Stimulated activated CD8-positive, alpha-beta memory T cell treated with anti-CD3 and anti-CD28 coated beads, Interleukin-15, amount 100 ng/mL, for 48 hours (primary cell): Measurements from ENCODE around the gene UQCR10.

Experiments
- DNase-seq, 2 donors: peaks; one replicate each; pipeline ENCODE4 v3.0.0-alpha.2; 2020; ENCODE audit warnings: low read depth in 2 of 2

Gene UQCR10

DNA sequence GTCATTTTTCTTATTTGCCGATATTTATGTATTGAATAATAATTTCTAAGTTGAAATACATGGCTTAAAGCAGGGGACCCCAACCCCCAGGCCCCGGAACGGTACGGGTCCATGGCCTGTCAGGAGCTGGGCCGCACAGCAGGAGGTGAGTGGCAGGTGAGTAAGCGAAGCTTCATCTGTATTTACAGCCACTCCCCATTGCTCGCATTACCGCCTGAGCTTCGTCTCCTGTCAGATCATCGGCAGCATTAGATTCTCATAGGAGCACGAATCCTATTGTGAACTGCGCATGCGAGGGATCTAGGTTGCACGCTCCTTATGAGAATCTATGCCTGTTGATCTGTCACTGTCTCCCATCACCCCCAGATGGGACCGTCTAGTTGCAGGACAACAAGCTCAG, 4.9 kb upstream of the UQCR10 start:
- DNase-seq = no peak

DNA sequence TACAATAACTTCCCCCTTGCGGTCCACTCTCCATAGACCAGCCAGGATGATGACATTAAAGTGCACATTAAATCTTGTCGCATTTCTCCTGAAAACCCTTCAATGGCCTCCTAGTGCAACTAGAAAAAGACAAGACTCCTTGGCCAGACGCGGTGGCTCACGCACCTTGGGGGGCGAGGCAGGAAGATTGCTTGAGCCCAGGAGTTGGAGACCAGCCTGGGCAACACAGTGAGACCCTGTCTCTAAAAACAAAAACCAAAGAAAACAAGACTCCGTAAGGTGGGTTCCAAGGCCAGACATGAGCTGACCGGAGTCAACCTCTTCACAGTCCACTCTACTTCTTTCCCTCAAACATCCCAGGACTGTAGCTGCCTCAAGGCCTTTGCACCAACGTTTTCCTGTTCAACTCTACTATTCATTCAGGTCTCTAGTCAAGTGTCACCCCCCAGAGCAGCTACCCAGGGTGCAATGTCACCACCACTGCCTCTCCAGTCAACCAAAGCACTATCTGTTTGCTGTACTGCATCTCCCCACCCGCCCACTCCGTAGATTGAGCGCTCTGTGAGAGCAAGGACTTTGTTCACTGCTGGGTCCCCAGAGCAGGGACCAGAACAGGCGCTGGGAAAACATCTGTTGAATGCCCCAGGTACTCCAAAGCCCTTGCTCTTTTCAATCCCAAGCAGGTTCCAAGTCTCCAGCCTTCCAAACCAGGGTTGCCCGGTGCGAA, 1.1 kb upstream of the UQCR10 start:
- peak in 1 of 2 donors; percentile 4 for DNase-seq

DNA sequence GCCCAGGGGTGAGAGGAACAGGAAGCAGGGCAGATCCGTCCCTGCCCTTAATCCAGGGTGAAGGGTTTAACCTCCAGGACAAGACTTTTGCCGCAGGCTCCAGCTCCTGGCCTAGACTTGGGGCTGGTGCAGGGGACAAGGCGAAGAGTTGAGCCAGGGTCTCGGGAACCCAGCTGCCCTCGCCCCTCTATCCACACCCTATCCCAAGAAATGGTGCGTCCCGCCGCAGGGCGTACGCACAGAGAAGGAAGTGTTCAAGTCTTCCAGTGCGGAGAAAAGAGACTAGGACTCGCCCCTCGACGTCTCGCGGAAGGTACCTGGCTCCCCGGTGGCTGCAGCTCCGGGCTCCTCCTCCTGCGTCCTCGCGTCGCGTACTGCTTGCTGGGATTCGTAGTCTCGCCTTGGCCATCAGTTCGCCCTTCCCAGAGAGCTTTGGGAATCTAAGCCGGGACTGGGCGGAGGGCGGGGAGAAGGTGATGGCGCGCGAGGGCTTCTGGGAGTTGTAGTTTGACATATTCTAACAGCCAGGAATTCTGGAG, 468 bp upstream of the UQCR10 start, which contains the start of gene ZMAT5:
Gene ZMAT5, minus strand, starts transcription at position 376 of the 539 bp plus-strand sequence. CDS start 18,463 bp downstream, outside the sequence.
- DNase-seq = peak; percentile 86 to 89

DNA sequence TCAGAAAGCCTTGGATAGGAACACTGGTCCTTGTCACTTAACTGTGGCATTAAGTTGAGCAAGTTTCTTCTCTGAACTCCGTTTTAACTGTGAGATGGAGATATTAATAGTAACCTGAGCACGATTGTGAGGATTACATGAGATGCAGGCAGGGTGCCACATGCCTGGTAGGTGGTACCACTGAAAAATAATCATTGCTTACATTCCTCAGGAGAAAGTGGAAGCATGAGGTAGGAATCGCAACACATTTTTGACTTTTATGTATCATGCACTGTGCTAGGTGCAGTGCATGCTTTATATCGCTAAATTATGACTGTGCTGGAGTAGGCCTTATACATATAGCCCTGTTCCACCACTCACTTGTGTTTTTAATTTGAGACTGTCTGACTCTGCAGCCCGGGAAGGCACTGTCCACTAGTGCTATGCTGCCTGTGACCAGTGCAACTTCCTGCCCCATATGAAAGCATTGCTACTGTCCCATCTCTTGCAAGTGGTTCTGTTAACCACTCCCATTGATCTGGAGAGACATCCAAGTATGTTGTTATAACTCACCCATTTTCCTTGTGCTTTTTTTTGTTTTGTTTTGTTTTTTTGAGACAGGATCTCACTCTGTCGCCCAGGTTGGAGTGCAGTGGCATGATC, 1.0 kb downstream of the UQCR10 start:
- DNase-seq = no peak

DNA sequence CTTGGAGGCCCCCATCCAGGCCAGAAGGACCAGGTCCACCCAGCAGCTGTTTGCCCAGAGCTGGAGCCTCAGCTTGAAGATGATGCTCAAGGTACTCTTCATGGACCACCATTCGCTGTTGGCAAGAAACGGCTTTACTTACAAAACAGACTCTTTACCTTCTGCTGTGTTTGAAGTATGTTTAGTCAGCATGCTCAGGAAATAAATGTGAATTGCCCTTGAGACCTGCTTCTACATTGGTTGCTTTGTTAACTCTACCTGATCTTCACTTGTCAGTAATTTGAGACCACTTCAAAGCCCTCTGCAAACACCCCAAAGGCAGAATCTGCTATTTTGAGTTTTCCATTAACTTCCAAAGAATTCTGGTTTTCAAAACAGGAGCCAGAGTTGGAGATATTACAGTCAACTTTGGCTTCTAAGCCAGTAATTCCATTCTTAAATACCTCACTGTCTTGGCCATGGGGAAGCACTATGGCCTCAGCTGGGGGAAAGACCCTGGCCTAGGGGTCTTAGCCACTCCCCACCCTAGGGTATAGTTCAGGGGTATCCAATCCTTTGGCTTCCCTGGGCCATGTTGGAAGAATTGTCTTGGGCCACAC, 2.7 kb downstream of the UQCR10 start:
- DNase-seq = no peak

DNA sequence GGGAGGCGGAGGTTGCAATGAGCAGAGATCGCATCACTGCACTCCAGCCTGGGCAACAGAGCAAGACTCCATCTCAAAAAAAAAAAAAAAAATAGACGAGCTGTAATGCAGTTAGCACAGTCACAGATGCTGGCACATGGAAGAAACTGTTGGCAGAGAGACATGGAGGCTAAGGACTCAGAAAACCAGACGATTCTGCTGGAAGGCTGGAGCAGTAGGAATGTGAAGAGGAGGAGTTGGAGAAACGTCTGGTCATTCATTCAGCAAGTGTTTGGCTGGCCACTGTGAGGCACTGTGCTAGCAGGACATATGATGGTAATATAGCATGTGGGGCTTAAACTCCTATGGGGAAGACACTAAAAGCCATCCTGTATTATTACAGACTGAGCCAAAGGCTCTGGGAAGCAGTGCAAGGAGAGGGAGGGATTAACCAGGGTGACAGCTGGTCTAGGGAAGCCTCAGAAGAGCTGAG, 5.0 kb downstream of the UQCR10 start:
- no peak for DNase-seq

DNA sequence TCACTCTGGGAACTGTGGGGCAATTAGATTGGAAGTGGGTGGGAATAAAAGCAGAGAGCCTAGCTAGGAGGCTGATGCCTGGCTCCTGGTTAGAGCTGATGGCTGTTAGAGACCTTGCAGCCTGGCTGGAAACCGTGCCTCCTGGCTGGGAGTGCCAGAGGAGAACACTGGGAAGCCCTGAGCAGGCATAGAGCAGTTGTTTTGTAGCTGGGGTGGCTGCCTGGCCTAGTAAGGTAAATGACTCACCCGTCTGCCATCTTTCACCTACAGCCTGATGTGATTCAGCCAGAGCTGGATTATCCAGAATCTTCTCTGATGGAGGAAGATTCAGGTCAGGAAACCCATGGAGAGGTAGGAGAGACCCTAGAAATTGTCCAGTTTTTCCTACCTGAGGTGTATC, 6.1 kb downstream of the UQCR10 start:
- DNase-seq = no peak

DNA sequence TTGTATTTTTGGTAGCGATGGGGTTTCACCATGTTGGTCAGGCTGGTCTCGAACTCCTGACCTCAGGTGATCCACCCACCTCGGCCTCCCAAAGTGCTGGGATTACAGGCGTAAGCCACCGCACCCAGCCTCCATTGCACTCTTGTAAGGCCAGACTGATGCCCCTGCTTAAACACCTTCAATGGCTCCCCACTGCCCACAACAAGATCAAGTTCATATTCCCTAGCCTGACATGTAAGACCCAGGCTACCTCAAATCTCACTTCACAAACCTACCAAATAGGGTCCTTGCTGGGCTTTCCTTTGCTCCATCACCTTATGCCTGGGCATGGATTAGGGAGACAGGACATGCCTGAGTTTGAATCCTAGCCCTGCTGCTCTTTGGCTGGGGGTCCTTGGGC, 13.1 kb downstream of the UQCR10 start:
- DNase-seq = no peak

DNA sequence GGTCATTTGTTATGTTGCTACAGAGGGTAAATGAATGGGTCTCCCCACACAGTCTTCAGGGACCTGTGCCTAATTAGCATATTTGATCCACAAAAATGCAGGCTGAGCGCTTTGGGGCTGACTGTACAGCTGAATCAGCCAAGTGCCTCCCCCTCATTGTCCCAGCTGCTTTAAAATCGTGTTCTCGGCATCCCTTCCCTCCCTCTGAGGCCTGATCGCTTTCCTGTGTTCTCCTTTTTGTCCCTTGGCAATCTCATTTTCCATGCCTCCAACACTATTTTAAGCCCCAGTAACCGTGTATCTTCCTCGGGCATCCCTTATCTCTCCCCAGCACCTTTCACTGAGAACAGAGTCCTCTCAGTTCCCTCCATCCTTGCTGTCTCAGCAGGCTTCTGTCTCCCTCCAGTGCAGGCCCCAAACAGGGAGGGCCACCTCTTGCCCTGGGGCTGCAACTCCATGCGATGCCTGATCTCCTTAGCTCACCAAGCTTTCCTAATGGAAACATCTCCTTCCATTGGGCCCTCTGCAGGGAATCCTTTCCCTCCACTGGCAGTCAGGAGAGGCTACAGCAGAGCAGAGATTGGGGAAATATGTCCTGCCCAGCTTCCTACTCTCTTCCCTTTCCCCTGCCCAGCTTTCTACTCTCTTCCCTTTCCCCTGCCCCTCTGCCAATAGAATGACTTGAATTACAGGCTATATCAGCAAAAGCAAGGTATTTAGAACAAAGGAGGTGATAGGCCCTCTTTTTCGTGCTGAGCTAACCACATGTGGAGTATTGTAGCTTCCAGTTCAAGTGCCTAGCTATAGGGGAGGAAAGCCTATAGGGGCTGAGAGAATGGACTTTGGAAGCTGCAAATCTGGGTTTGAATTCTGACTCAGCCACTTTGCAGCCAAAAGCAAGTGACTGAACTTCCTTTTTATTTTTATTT, 13.8 kb downstream of the UQCR10 start:
- DNase-seq = no peak

DNA sequence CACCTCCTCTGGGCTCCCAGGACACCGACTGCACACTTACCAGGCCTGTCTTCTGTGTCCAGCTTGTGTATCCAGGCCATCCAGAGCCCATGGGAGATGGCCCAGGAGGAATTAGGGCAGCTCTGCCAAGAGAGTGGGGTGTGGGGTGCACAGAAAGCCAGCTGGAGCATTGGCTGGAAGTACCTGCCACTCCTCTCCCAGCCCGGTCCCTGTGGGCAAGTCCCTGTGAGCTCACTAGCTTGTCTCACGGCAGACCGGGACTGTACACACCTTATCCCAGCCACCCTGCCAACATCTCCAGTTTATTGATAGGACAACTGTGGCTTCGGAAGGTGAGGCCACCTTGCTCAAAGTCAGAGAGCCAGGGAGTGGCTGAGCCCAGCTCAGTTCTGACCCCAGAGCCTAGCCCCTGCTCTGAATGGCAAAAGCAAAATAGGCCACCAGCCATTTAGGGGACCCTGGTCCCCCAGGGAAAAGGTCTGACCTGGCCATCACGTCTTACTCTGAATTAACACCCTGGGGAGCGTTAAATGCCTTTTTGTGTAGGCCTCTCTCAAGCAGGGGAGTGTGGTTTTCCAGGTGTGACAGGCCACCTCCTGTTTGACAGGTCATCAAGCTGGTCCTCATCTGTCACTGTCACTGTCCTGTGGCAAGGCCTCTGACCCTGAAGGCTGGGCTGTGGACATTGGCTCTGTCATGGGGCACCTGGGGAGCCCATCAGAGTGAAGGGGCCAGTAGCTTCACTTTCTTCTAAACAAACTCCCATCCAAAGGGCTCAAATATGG, 15.1 kb downstream of the UQCR10 start:
- no peak for DNase-seq

DNA sequence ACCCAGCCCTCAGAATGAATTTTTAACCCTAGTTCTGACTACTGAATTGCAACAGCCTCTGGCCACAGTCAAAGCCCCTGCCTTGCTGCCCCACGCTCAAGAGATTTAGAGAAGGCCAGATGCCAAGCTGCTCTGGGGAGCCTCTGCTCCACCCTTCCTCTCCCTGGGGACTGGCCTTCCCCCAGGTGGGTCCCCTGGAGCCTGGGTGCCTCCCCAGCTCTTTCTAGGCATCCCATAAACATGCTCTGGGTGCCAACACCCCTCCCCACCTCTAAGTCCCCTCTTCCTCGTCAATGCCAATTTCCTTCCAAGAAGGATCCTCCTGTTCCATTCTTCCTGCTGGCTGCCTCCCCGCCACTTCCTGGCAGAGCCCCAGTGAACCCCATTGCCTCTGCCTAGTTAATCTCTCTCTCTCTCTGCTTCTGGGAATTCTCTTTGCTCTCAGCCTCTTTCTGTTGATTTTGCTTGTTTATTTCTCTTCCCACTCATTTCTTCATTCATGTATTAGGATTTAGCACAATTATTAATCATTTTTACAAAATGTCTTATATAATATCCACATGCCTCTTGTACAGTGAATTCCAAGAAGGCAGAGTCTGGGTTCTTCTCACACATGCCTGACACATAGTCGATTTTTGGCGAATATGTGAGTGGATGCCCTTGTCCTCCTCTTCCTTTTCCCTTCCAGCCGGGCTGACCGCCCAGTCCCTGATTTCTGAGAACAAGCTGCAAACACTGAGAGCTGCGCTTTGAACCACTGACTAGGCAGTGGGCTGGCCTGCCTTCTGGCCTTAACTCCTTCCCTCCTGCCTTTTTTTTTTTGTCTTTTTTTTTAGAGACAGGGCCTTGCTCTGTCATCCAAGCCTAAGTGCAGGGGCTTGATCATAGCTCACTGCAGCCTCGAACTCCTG, 17.5 kb downstream of the UQCR10 start:
- no peak for DNase-seq

DNA sequence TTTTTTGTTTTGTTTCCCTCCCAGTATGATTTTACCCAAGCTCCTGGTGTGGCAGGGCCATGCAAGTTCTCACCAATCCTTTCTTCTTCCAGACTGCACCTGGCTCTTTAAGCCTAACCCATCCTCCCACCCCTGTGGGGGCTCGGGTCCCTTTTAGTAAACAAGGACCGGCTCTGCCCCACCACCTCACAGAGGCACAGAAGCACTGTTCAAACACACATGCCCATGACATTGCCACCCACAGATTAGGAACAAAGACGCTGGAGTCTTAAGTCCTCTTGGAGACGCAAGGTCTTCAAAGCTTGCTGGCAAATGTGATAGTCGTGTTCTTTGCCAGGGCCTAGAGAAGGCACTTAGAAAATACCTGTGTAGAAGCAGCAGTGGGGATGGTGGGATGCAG, 18.9 kb downstream of the UQCR10 start:
- DNase-seq = no peak

DNA sequence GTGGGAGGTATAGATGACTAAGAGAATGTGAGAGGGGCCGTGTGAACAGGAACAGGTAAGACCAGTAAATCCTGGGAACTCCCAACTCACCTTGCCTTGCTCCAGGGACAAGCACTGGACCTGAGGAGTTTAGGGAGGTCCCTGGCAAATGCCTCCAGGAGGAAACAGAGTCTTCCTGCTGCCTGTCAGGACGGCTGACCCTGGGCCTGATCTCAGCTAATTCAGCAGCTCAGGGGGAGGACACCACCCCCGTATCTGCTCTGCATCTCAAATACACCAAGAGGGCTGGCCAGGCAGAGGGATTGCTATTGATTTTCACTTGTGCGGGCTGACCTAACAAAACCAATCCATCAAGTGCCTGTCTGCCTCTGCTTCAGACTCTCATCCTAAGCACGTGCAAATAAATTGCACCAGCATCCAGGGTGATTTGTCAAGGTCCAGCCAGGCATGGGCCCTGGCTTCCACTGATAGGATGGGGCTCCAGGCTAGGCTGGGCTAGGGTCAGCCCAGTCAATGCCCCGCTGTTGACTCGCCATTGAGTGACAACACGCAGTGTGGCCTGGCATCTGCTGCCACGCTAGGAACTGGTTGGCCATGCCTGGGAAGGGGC, 20.3 kb downstream of the UQCR10 start:
- no peak for DNase-seq

DNA sequence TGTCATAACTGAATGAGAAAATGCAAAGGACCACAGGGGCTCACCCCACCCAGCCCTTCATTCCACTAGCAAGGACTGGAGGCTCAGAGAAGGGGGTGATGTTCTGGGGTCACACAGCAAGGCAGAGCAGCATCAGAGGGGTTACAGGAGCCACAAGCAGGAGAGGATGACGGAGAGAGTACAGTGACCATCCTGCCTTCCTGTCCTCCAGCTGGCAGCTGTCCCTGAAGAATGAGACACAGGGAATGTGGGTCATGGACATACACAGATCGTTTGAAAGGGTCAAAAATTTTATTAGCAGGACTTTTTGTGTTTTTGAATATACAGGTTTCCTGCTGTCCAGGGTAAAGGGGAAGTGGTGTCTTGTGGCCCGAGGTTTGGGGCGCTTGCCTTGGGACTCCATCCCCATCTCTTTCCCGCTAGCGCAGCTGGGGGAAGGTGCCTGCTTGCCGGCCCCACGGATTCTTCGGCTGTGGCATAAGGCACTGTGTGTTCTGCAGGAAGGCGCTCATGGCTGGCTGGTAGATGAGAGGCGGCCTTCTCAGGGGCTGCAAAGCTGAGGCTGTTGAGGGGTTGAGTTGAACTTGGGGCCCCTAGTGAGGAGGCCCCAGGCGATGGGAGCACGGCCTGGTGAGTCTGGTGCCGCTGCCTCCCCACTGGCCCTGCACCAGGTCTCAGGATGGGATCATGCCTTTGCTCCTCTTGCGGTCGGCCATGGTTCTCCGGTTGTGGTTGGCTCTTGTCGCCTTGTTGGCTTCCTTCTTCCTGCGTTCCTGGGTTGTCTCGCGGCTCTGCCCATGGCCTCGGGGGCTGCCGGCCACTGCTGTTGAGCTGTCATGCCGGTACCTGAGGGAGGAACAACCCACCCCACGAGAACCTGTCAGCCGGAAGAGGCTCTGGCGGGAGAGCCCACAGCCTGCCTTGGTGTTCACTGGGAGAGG, 21.4 kb downstream of the UQCR10 start:
- no peak for DNase-seq

DNA sequence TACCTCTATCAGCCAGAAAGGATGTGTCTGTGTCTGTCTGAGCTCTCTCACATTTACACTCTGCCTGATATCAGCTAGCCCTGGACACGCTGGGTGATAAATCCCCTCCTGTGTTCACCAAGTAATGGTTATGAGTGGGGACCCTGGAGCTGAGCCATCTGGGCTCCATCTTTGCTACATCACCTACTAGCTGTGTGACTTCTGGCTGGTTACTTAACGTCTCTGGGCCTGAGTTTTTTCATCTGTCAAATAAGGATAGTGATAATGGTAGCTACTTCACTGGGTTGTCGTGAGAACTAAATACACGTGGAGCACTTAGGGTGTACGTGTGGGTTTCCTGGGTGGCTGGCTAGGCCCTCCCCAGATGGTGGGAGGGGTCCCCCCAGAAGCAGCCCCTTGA, 22.9 kb downstream of the UQCR10 start:
- DNase-seq = no peak

DNA sequence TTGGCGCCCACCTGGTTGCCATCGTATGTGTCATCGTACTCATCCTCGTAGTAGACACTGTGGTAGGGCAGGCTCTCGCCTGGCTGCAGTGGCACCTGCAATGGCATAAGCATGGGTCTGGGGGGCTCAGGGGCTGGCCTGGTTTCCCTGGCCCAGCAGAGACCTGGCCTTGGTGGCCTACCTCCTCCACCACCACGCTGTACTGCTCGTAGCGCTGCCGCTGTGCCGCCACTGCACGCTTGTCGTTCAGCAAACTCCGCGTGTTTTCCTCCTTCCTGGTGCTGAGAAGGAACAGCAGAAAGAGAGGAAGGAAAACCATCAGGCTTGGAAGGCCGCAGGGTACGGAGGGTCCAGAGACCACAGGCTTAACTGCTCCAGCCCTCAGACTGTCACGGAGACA, 26.2 kb downstream of the UQCR10 start:
- no peak for DNase-seq

DNA sequence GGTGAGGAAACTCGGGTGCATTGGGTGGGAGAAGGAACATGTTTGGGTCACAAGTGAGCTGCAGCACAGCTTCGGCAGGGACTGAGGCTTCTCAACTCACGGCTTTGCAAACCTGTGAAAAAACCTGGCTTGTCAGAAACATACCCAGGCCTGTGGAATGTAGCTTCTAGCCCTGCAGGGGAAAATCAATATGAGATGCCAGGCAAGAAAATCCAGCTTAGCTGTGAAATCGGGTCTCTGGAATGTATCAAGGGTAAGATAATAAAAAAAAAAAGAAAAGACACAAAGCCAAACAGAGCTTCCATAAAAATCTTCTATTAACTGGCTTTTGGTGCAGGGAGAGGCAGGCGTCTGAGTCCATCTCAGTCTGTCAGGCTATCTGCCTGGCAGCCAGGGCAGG, 28.5 kb downstream of the UQCR10 start:
- no peak for DNase-seq

DNA sequence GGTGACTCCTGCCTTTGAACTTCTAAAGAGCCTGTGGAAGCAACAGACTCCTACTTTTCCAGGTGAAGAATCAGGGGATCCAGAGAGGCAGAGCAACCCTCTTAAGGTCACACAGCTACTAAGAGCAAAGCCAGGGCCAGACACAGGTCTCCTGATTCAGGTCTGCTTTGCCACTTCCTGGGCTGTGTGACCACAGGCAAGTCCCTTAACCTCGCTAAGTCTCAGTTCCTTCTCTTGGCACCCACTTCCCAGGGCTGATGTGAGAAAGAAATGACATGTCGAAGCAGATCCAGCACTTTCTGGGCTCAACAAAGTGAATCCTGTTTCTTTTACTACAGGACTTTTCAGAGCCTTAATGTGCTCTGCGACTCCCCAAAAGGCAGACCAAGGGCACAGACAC, 30.2 kb downstream of the UQCR10 start:
- no peak for DNase-seq
